IMR-90 (cell line): Measurements from ENCODE around the gene METTL17. TPM values are rescaled to one million over a fixed set of nuclear protein-coding genes. Genes with fewer than 3 reads are reported as not detected.

Experiments
- ATAC-seq: fragments of 200-7000 bp; cut with Tn5 transposase; 2 replicates; pipeline ENCODE4 v1.9.1; 2020; ENCODE audit warnings: low read depth, mild to moderate bottlenecking, moderate library complexity
- BruUV-seq: library from RNA; stranded (reverse); fragments of 400-500 nt; replicated peaks from 2 replicates; lab custom pipeline; 2021; lab: Mats Ljungman, UMichigan
- CTCF ChIA-PET: fragments of 300-600 bp; formaldehyde crosslinking; extraction: SDS; loops from one replicate; lab custom pipeline; 2021; ENCODE audit warnings: antibody characterized with exemption; lab: Yijun Ruan, JAX
- POLR2A ChIA-PET: fragments of 300-600 bp; sonication (Branson Sonifier 250); formaldehyde crosslinking; loops from one replicate; lab custom pipeline; 2022; ENCODE audit warnings: antibody characterized with exemption; ENCODE audit not compliant: unreplicated experiment; lab: Charles Lee
- DNase-seq: peaks from one replicate; pipeline ENCODE4 v3.0.0; 2013
- H2AFZ ChIP-seq: replicated peaks from 2 replicates; pipeline ENCODE3; 2013; ENCODE audit warnings: low read length, mild to moderate bottlenecking; ENCODE audit not compliant: poor library complexity
- H2AK5ac ChIP-seq: 2 replicates; pipeline ENCODE4 v1.6.1; 2013; ENCODE audit warnings: low read depth, low read length, inconsistent platforms
- H2AK9ac ChIP-seq: replicated peaks from 2 replicates; pipeline ENCODE3; 2013; ENCODE audit warnings: mild to moderate bottlenecking, low read depth, low read length, moderate library complexity; ENCODE audit not compliant: poor library complexity
- H2BK120ac ChIP-seq: 2 replicates; pipeline ENCODE4 v1.6.1; 2013; ENCODE audit warnings: low read depth, low read length, inconsistent platforms
- H2BK15ac ChIP-seq: 3 replicates; pipeline ENCODE4 v1.6.1; 2013; ENCODE audit warnings: low read depth, low read length, inconsistent platforms
- H2BK20ac ChIP-seq: 2 replicates; pipeline ENCODE4 v1.6.1; 2013; ENCODE audit warnings: low read depth, mild to moderate bottlenecking, inconsistent platforms, low read length, moderate library complexity
- H2BK5ac ChIP-seq: 2 replicates; pipeline ENCODE4 v1.6.1; 2013; ENCODE audit warnings: mild to moderate bottlenecking, low read depth, low read length, inconsistent platforms; ENCODE audit not compliant: poor library complexity, severe bottlenecking
- H3K14ac ChIP-seq: replicated peaks from 2 replicates; pipeline ENCODE4 v1.6.1; 2013; ENCODE audit warnings: low read depth, low read length, inconsistent platforms
- H3K18ac ChIP-seq: 2 replicates; pipeline ENCODE4 v1.6.1; 2013; ENCODE audit warnings: low read depth, low read length, control low read depth
- H3K23ac ChIP-seq: 2 replicates; pipeline ENCODE4 v1.6.1; 2013; ENCODE audit warnings: low read depth, low read length, inconsistent platforms
- H3K27ac ChIP-seq: 2 replicates; pipeline ENCODE4 v1.5.1; 2013; ENCODE audit warnings: mild to moderate bottlenecking, control low read depth, low read length; ENCODE audit not compliant: insufficient read depth
- H3K27me3 ChIP-seq: 2 replicates; pipeline ENCODE4 v1.6.1; 2013; ENCODE audit warnings: low read length; ENCODE audit not compliant: control insufficient read depth, insufficient read depth
- H3K36me3 ChIP-seq: 2 replicates; pipeline ENCODE4 v1.6.1; 2013; ENCODE audit warnings: low read length, mixed read lengths; ENCODE audit not compliant: control insufficient read depth, insufficient read depth
- H3K4ac ChIP-seq: 2 replicates; pipeline ENCODE4 v1.6.1; 2013; ENCODE audit warnings: low read depth, low read length, inconsistent platforms
- H3K4me1 ChIP-seq: 2 replicates; pipeline ENCODE4 v1.6.1; 2013; ENCODE audit warnings: low read length, mixed read lengths; ENCODE audit not compliant: control insufficient read depth, insufficient read depth
- H3K4me2 ChIP-seq: 2 replicates; pipeline ENCODE4 v1.6.1; 2013; ENCODE audit warnings: low read depth, mild to moderate bottlenecking, control low read depth, low read length, moderate library complexity
- H3K4me3 ChIP-seq: 2 replicates; pipeline ENCODE4 v1.5.1; 2013; ENCODE audit warnings: low read depth, mild to moderate bottlenecking, control low read depth, low read length, moderate library complexity; ENCODE audit not compliant: insufficient read depth
- H3K56ac ChIP-seq: 2 replicates; pipeline ENCODE4 v1.6.1; 2013; ENCODE audit warnings: low read length, inconsistent platforms; ENCODE audit not compliant: insufficient read depth; ENCODE audit errors: extremely low read depth
- H3K79me1 ChIP-seq, 2 experiments: 2 replicates each; pipeline ENCODE4 v1.6.1; 2013; ENCODE audit warnings: low read length in 2 of 2, inconsistent platforms in 1 of 2, low read depth in 1 of 2
- H3K9ac ChIP-seq: 2 replicates; pipeline ENCODE4 v1.6.1; 2013; ENCODE audit warnings: low read depth, low read length, control low read depth
- H3K9me1 ChIP-seq: 2 replicates; pipeline ENCODE4 v1.6.1; 2013; ENCODE audit warnings: low read length, inconsistent platforms; ENCODE audit not compliant: insufficient read depth
- H3K9me3 ChIP-seq: 2 replicates; pipeline ENCODE4 v1.6.1; 2013; ENCODE audit warnings: low read length; ENCODE audit not compliant: control insufficient read depth, insufficient read depth
- H4K20me1 ChIP-seq: 2 replicates; pipeline ENCODE4 v1.6.1; 2013; ENCODE audit warnings: low read length, inconsistent platforms; ENCODE audit not compliant: insufficient read depth
- H4K5ac ChIP-seq: 2 replicates; pipeline ENCODE4 v1.6.1; 2013; ENCODE audit warnings: mild to moderate bottlenecking, low read depth, low read length, control low read depth
- H4K8ac ChIP-seq, 2 experiments: 2 replicates each; pipeline ENCODE4 v1.6.1; 2013; ENCODE audit warnings: low read depth in 2 of 2, low read length in 2 of 2, control low read depth in 1 of 2, inconsistent platforms in 1 of 2
- H4K91ac ChIP-seq: 2 replicates; pipeline ENCODE4 v1.6.1; 2013; ENCODE audit warnings: low read depth, low read length, inconsistent platforms; ENCODE audit not compliant: insufficient read depth
- BHLHE40 ChIP-seq: fragments of 150-350 bp; IDR thresholded peaks from 2 replicates; pipeline ENCODE4 v1.6.1; 2016; ENCODE audit warnings: mild to moderate bottlenecking, low read depth, low read length
- CEBPB ChIP-seq: IDR thresholded peaks from 2 replicates; pipeline ENCODE4 v1.6.1; 2012; ENCODE audit warnings: low read depth, low read length, improper control_type of control experiment
- CHD1 ChIP-seq: IDR thresholded peaks from 2 replicates; pipeline ENCODE4 v1.6.1; 2012; ENCODE audit warnings: low read depth, low read length, improper control_type of control experiment
- CTCF ChIP-seq: conservative IDR thresholded peaks from 2 replicates; pipeline ENCODE4 v1.5.1; 2012; ENCODE audit warnings: mild to moderate bottlenecking, low read depth, low read length, improper control_type of control experiment
- ELK1 ChIP-seq: fragments of 150-350 bp; IDR thresholded peaks from 2 replicates; pipeline ENCODE4 v1.6.1; 2016; ENCODE audit warnings: low read depth, mild to moderate bottlenecking, low read length, moderate library complexity, borderline replicate concordance
- FOS ChIP-seq: fragments of 150-350 bp; IDR thresholded peaks from 2 replicates; pipeline ENCODE4 v1.6.1; 2016; ENCODE audit warnings: low read depth, low read length
- MAFK ChIP-seq: IDR thresholded peaks from 2 replicates; pipeline ENCODE4 v1.6.1; 2012; ENCODE audit warnings: low read depth, low read length, improper control_type of control experiment
- MAZ ChIP-seq: IDR thresholded peaks from 2 replicates; pipeline ENCODE4 v1.6.1; 2012; ENCODE audit warnings: low read depth, mild to moderate bottlenecking, low read length, improper control_type of control experiment, moderate library complexity, borderline replicate concordance
- MXI1 ChIP-seq: IDR thresholded peaks from 2 replicates; pipeline ENCODE4 v1.6.1; 2012; ENCODE audit warnings: low read depth, mild to moderate bottlenecking, low read length, moderate library complexity, borderline replicate concordance
- NFE2L2 ChIP-seq: fragments of 150-350 bp; IDR thresholded peaks from 2 replicates; pipeline ENCODE4 v1.6.1; 2016; ENCODE audit warnings: low read depth, mild to moderate bottlenecking, low read length
- POLR2A ChIP-seq: IDR thresholded peaks from 2 replicates; pipeline ENCODE4 v1.6.1; 2012; ENCODE audit warnings: mild to moderate bottlenecking, low read depth, low read length
- RAD21 ChIP-seq: IDR thresholded peaks from 2 replicates; pipeline ENCODE4 v1.6.1; 2012; ENCODE audit warnings: low read length, improper control_type of control experiment
- RFX5 ChIP-seq: IDR thresholded peaks from 2 replicates; pipeline ENCODE4 v1.8.0; 2012; ENCODE audit warnings: low read depth, mild to moderate bottlenecking, low read length, moderate library complexity
- SMC3 ChIP-seq: fragments of 150-350 bp; IDR thresholded peaks from 2 replicates; pipeline ENCODE4 v1.6.1; 2016; ENCODE audit warnings: low read depth, mild to moderate bottlenecking, antibody characterized with exemption, low read length, moderate library complexity
- USF2 ChIP-seq: fragments of 150-350 bp; IDR thresholded peaks from 2 replicates; pipeline ENCODE4 v1.6.1; 2017; ENCODE audit warnings: mild to moderate bottlenecking, antibody characterized with exemption, low read length, low read depth
- WGBS, 2 experiments: methylation state at CpG; one replicate each; pipeline versions ENCODE4 v1.1.5 to v1.1.7; 2013; ENCODE audit warnings: missing lambda C conversion rate in 2 of 2; ENCODE audit not compliant: insufficient read length in 1 of 2; ENCODE audit errors: extremely low coverage in 2 of 2; 5-methylcytosine and 5-hydroxymethylcytosine counted together
- dilution Hi-C: fragments of 300-500 bp; cut with HindIII; formaldehyde crosslinking; loops from one replicate; pipeline ENCODE4 v1.14.3; 2018; ENCODE audit warnings: low sequenced_read_pairs; ENCODE audit not compliant: unreplicated experiment
- in situ Hi-C: fragments of 300-500 bp; cut with MboI; formaldehyde crosslinking; loops from 3 replicates; pipeline ENCODE4 v1.14.3; 2019; ENCODE audit warnings: low sequenced_read_pairs, inconsistent platforms, mixed read lengths
- intact Hi-C: fragments of 100-400 bp; cut with micrococcal nuclease; formaldehyde crosslinking; loops from 2 replicates; pipeline ENCODE4 v1.10.0; 2022
- polyA plus RNA-seq, 3 experiments: library from polyadenylated mRNA; depleted of rRNA; stranded (reverse); fragments of >200 nt; gene quantifications; 2 replicates each; pipeline ENCODE4 v1.2.3, GENCODE V29; 2012; ENCODE audit warnings: low replicate concordance in 1 of 3
- total RNA-seq: library from RNA; depleted of rRNA; stranded (reverse); fragments of >200 nt; gene quantifications from 2 replicates; pipeline ENCODE4 v1.2.3, GENCODE V29; 2012

Gene METTL17
- total and polyA plus RNA-seq, 2 of the 4 experiments (the other 2 are of a cell fraction) = 32.8 to 69.7 TPM

- Histone ChIP-seq H3K9ac (no peak overlapping the region), H3K4me3 (no peak overlapping the region), H3K4ac (no peak overlapping the region), H3K18ac (peak overlapping the region; percentile 37; the same call in 1 of the 2 replicates), H3K27ac (peak overlapping the region; percentile 61; the same call in 1 of the 2 replicates), H3K4me2 (peak overlapping the region; percentile 20; the same call in 1 of the 2 replicates), H2AFZ (no peak overlapping the region), H3K79me1 (peaks cover 6 to 20% of the 10 kb centered on the region in 2 experiments), H3K9me3 (no peaks in the 10 kb centered on the region), H4K8ac (peak overlapping the region in 1 of 2 experiments; percentile 27; a peak in 1 of 4 replicates), H3K27me3 (peaks cover 2% of the 10 kb centered on the region; the same call in 1 of the 2 replicates), H4K5ac (peak overlapping the region; percentile 32; the same call in 1 of the 2 replicates), H2AK5ac (no peak overlapping the region), H3K14ac (no peak overlapping the region), H3K23ac (no peak overlapping the region), H3K4me1 (peaks cover 8% of the 10 kb centered on the region), H4K20me1 (no peaks in the 10 kb centered on the region), H3K36me3 (peaks cover under 1% of the 10 kb centered on the region; the same call in 1 of the 2 replicates), H2BK5ac (peak overlapping the region; percentile 43), H2BK15ac (0 out of 3 replicates have a peak overlapping the region, but pooled peaks have one; percentile 22), H2AK9ac (no peak overlapping the region), H3K9me1 (peaks cover 16% of the 10 kb centered on the region), H2BK120ac (0 out of 2 replicates have a peak overlapping the region, but pooled peaks have one; percentile 12), H3K56ac (no peak overlapping the region), H4K91ac (no peak overlapping the region), H2BK20ac (no peak overlapping the region)
- DNase-seq (peak; percentile 96), ATAC-seq (peak; percentile 61)
- POLR2A ChIA-PET = no interaction called here
- no TSS peak for BruUV-seq
- in situ Hi-C loops (loop anchor here (25.0 kb wide), 1 partner anchor 650 kb away; the partner anchor contains the start of genes CCNB1IP1 and PARP2), dilution Hi-C loops (no loop called here), intact Hi-C loops (no loop called here)
- WGBS, 2 experiments = no CpG with 5 or more reads among the region's 2 CpGs
- CTCF ChIA-PET = interaction anchor here (1.3 kb wide), 1 partner anchor 106 kb away, joined by 3 read pairs; no protein-coding TSS in a partner anchor
- TF ChIP-seq CHD1 (no peak), MXI1 (no peak), CTCF (no peak), RAD21 (no peak), MAZ (no peak), MAFK (peak; percentile 76), USF2 (no peak), RFX5 (no peak), FOS (peak; percentile 96), POLR2A (no peak), SMC3 (no peak), CEBPB (peak; percentile 68; the same call in 1 of the 2 replicates), NFE2L2 (peak; percentile 43; the same call in 1 of the 2 replicates), ELK1 (no peak), BHLHE40 (no peak; the same call in 1 of the 2 replicates)
Observed at GRCh38 chr14:20986811-20987210, 3.0 kb upstream of the METTL17 start.
